A549 (cell line): ENCODE data around the gene PPP1R12B. TPM values are rescaled to one million over a fixed set of nuclear protein-coding genes. Genes with fewer than 3 reads are reported as not detected.
A peak's percentile ranks its signal among the peaks of the same experiment; 100 is the strongest.
"Not testable (repeated sequence)": the region's sequence is repeated elsewhere in the genome, so short reads cannot be mapped to it uniquely, and the experiment has no call there.

ENCODE experiments used
- ATAC-seq, 2 experiments: fragments of 200-7000 bp in 1 of 2; fragments of >200 bp in 1 of 2; cut with Nextera tagmentation in 1 of 2; cut with Tn5 transposase in 1 of 2; 3 replicates each; pipeline versions ENCODE4 v1.8.0 to v1.9.1; 2018 to 2020; ENCODE audit warnings: mild to moderate bottlenecking in 1 of 2, moderate library complexity in 1 of 2
- CTCF ChIA-PET: fragments of 300-600 bp; sonication (Branson Sonifier 250); formaldehyde crosslinking; extraction: SDS; loops from one replicate; lab custom pipeline; 2021; ENCODE audit warnings: antibody characterized with exemption, inconsistent platforms; lab: Yijun Ruan, JAX
- POLR2A ChIA-PET: fragments of 350-600 bp; formaldehyde crosslinking; extraction: SDS; loops from one replicate; lab custom pipeline; 2021; ENCODE audit warnings: antibody characterized with exemption, inconsistent platforms; lab: Yijun Ruan, JAX
- DNase-seq, 2 experiments: peaks; one replicate each; pipeline versions ENCODE4 v3.0.0 to v3.0.0-alpha.2; 2011 to 2016; ENCODE audit warnings: low read depth in 1 of 2, low spot score in 1 of 2
- FAIRE-seq: peaks from 2 replicates; lab custom pipeline; 2011; peaks lifted over from hg19 to GRCh38; lab: Jason Lieb, UNC
- H3K27ac ChIP-seq, 2 experiments: fragments of >200 bp; sonication (Bioruptor Twin); formaldehyde crosslinking; 3 replicates each; pipeline ENCODE4 v1.5.1; 2016 to 2017
- H3K4me1 ChIP-seq: fragments of >200 bp; sonication (Bioruptor Twin); formaldehyde crosslinking; 3 replicates; pipeline ENCODE4 v1.6.1; 2016
- H3K4me2 ChIP-seq: fragments of >200 bp; sonication (Bioruptor Twin); formaldehyde crosslinking; 3 replicates; pipeline ENCODE4 v1.6.1; 2016
- H3K4me3 ChIP-seq: fragments of >200 bp; sonication (Bioruptor Twin); formaldehyde crosslinking; 3 replicates; pipeline ENCODE4 v1.5.1; 2016
- H3K9me3 ChIP-seq: fragments of >200 bp; sonication (Bioruptor Twin); formaldehyde crosslinking; 3 replicates; pipeline ENCODE4 v1.6.1; 2016
- BHLHE40 ChIP-seq: IDR thresholded peaks from 2 replicates; pipeline ENCODE4 v1.6.1; 2012; ENCODE audit warnings: low read depth, low read length, inconsistent platforms
- CBX2 ChIP-seq: fragments of 200-600 bp; sonication (generic); IDR thresholded peaks from 2 replicates; pipeline ENCODE4 v1.6.1; 2016; ENCODE audit warnings: low read depth, mild to moderate bottlenecking, borderline replicate concordance
- CBX8 ChIP-seq: fragments of 200-600 bp; sonication (generic); IDR thresholded peaks from 2 replicates; pipeline ENCODE4 v1.6.1; 2016
- CHD2 ChIP-seq: fragments of 150-350 bp; IDR thresholded peaks from 2 replicates; pipeline ENCODE4 v1.6.1; 2014; ENCODE audit warnings: low read length; ENCODE audit not compliant: partially characterized antibody
- EHMT2 ChIP-seq: fragments of 200-600 bp; sonication (generic); IDR thresholded peaks from 2 replicates; pipeline ENCODE4 v1.6.1; 2016; ENCODE audit warnings: antibody characterized with exemption, low read depth, mild to moderate bottlenecking, moderate library complexity
- ESRRA ChIP-seq: fragments of 150-350 bp; IDR thresholded peaks from 2 replicates; pipeline ENCODE4 v1.6.1; 2014; ENCODE audit warnings: mild to moderate bottlenecking, low read length, borderline replicate concordance
- FOXS1 ChIP-seq: fragments of 250-450 bp; sonication (Bioruptor Pico); IDR thresholded peaks from 2 replicates; pipeline ENCODE4 v1.5.0; 2020; ENCODE audit warnings: mild to moderate bottlenecking, moderate library complexity
- HDAC2 ChIP-seq: fragments of 200-600 bp; sonication (generic); IDR thresholded peaks from 2 replicates; pipeline ENCODE4 v1.6.1; 2016
- HOXB5 ChIP-seq: fragments of 250-450 bp; sonication (Bioruptor Pico); IDR thresholded peaks from 2 replicates; pipeline ENCODE4 v1.5.0; 2020; ENCODE audit warnings: mild to moderate bottlenecking, moderate library complexity
- JUN ChIP-seq, 2 experiments: fragments of >200 bp; sonication (Bioruptor Twin); formaldehyde crosslinking; IDR thresholded peaks; 2 replicates in 1 of 2; 3 replicates in 1 of 2; pipeline ENCODE4 v1.6.1; 2016 to 2017
- MAZ ChIP-seq: fragments of 150-350 bp; IDR thresholded peaks from 2 replicates; pipeline ENCODE4 v1.6.1; 2014; ENCODE audit warnings: antibody characterized with exemption, low read depth, low read length, borderline replicate concordance
- NFE2L2 ChIP-seq: fragments of 150-350 bp; conservative IDR thresholded peaks from 2 replicates; pipeline ENCODE4 v1.6.1; 2014; ENCODE audit warnings: low read length
- NPAS2 ChIP-seq: fragments of 250-450 bp; sonication (Bioruptor Pico); IDR thresholded peaks from 2 replicates; pipeline ENCODE4 v1.8.0; 2022; ENCODE audit warnings: mild to moderate bottlenecking, moderate library complexity, borderline replicate concordance
- NR3C1 ChIP-seq: fragments of >200 bp; sonication (Bioruptor Twin); formaldehyde crosslinking; IDR thresholded peaks from 3 replicates; pipeline ENCODE4 v1.6.1; 2017
- PHF8 ChIP-seq: fragments of 200-600 bp; sonication (generic); IDR thresholded peaks from 2 replicates; pipeline ENCODE4 v1.6.1; 2016; ENCODE audit warnings: low read depth, mild to moderate bottlenecking, antibody characterized with exemption, moderate library complexity, borderline replicate concordance
- POLR2A ChIP-seq: IDR thresholded peaks from 2 replicates; pipeline ENCODE4 v1.6.1; 2012; ENCODE audit warnings: mild to moderate bottlenecking, low read length
- POLR2AphosphoS2 ChIP-seq: conservative IDR thresholded peaks from 2 replicates; pipeline ENCODE4 v1.6.1; 2012; ENCODE audit warnings: low read length, improper control_type of control experiment, inconsistent platforms
- RFX5 ChIP-seq: fragments of 450-650 bp; IDR thresholded peaks from 2 replicates; pipeline ENCODE4 v1.7.1; 2014; ENCODE audit warnings: antibody characterized with exemption, mild to moderate bottlenecking, moderate library complexity
- TFCP2L1 ChIP-seq: fragments of 250-450 bp; sonication (Bioruptor Pico); IDR thresholded peaks from 2 replicates; pipeline ENCODE4 v1.5.0; 2021; ENCODE audit warnings: mild to moderate bottlenecking
- USF2 ChIP-seq: fragments of 450-650 bp; IDR thresholded peaks from 2 replicates; pipeline ENCODE4 v1.6.1; 2014; ENCODE audit warnings: antibody characterized with exemption
- ZNF302 ChIP-seq: fragments of 250-450 bp; sonication (Bioruptor Pico); IDR thresholded peaks from 2 replicates; pipeline ENCODE4 v1.9.0; 2021; ENCODE audit warnings: inconsistent platforms, mild to moderate bottlenecking, moderate library complexity
- WGBS: methylation state at CpG from one replicate; pipeline ENCODE4 v1.1.6; 2017; ENCODE audit errors: missing lambda C conversion rate; 5-methylcytosine and 5-hydroxymethylcytosine counted together
- polyA plus RNA-seq, 4 experiments: library from polyadenylated mRNA; depleted of rRNA in 3 of 4; stranded (reverse); fragments of >200 nt; fragmentation: RNase III in 1 of 4; extraction: RNeasy Plus Mini Kit Qiagen cat#74134 plus additional on column Dnase treatment in 1 of 4; gene quantifications; 2 replicates in 3 of 4; 3 replicates in 1 of 4; pipeline ENCODE4 v1.2.3, GENCODE V29; 2011 to 2017
- TF ChIP-seq, protein P1 (sequence below): fragments of 250-450 bp; sonication (Bioruptor Pico); IDR thresholded peaks from 2 replicates; pipeline ENCODE4 v1.5.0; 2021; ENCODE audit warnings: mild to moderate bottlenecking, moderate library complexity, borderline replicate concordance
- TF ChIP-seq, protein P2 (sequence below): fragments of >200 bp; sonication (Bioruptor Twin); formaldehyde crosslinking; IDR thresholded peaks from 2 replicates; pipeline ENCODE4 v1.6.1; 2016

Gene PPP1R12B
- polyA plus RNA-seq, 2 of the 4 experiments (the other 2 are of a cell fraction): 3.3 to 12.1 TPM

- TF ChIP-seq USF2: no peak
- no peak for TF ChIP-seq POLR2AphosphoS2
- TF ChIP-seq NPAS2 (CRISPR knock-in tag): no peak
- no peak for TF ChIP-seq TFCP2L1 (CRISPR knock-in tag)
Observed at GRCh38 chr1:202348005-202348508, 442 bp upstream of the PPP1R12B start (continued).

DNA sequence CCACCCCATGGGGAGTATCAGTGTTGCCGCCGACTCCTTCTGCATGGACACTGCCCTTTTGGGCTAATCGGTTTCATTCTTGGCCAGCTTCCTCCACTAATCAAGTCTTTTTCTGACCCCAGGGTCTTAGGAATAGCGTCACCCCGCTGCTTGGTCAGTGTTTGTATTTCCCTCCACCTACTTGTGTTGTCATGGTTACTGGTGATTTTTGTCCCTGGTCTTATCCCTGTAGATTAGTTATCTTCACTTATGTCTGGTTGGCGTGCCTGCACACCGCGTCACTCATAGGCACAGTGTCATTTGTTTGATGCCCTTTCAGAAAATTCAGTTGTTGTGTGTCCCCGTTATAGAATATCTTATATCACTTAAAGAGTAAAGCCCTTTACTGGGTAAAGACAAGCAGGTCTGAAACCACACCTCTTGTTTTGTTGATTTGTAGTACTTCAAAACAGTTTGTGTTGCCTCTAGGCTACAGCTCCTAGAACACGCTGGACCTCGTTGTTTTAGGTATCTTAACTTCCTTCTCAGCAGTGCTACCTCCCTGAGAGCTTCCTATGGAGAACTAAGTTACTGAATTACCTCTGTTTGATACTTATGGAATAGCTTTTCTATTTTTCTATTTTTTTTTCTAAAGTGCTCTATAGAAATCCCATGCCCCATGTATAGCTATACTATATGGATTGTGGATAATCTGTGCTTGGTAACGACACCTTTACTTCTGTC, 868 bp downstream of the PPP1R12B start:
- WGBS: 14% methylated on average over 12 of the region's 12 CpGs
- Histone ChIP-seq H3K4me2 (peak overlapping the region; percentile 88), H3K27ac (peak overlapping the region; percentile 87 to 92), H3K4me1 (peaks cover 41% of the 10 kb centered on the region), H3K9me3 (no peaks in the 10 kb centered on the region), H3K4me3 (peak overlapping the region; percentile 86)
- peak; percentile 40 to 49 for ATAC-seq
- TF ChIP-seq HOXB5 (no peak), MAZ (no peak), CBX8 (no peak), ESRRA (no peak), EHMT2 (no peak), ZNF302 (no peak), NFE2L2 (no peak), BHLHE40 (no peak), RFX5 (no peak), CHD2 (no peak), HDAC2 (no peak), CBX2 (no peak), POLR2A (no peak), JUN (IDR thresholded peaks at IDR 0.05) (no peak), POLR2AphosphoS2 (no peak), NR3C1 (no peak)
- TF ChIP-seq, protein P1, sequence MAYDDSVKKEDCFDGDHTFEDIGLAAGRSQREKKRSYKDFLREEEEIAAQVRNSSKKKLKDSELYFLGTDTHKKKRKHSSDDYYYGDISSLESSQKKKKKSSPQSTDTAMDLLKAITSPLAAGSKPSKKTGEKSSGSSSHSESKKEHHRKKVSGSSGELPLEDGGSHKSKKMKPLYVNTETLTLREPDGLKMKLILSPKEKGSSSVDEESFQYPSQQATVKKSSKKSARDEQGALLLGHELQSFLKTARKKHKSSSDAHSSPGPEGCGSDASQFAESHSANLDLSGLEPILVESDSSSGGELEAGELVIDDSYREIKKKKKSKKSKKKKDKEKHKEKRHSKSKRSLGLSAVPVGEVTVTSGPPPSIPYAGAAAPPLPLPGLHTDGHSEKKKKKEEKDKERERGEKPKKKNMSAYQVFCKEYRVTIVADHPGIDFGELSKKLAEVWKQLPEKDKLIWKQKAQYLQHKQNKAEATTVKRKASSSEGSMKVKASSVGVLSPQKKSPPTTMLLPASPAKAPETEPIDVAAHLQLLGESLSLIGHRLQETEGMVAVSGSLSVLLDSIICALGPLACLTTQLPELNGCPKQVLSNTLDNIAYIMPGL (CRISPR knock-in tag): no peak
- TF ChIP-seq, protein P2, sequence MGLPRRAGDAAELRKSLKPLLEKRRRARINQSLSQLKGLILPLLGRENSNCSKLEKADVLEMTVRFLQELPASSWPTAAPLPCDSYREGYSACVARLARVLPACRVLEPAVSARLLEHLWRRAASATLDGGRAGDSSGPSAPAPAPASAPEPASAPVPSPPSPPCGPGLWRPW: no peak
- CTCF ChIA-PET: interaction anchor here (0.8 to 2.4 kb wide), 9 partner anchors 10 to 370 kb away, joined by 3 to 12 read pairs (median 4); partner anchors contain the start of gene LGR6
- POLR2A ChIA-PET: interaction anchor here (0.6 kb wide), 1 partner anchor 45 kb away, joined by 3 read pairs; no protein-coding TSS in a partner anchor
- no peak for FAIRE-seq
- DNase-seq: peak in 1 of 2 experiments; percentile 57

DNA sequence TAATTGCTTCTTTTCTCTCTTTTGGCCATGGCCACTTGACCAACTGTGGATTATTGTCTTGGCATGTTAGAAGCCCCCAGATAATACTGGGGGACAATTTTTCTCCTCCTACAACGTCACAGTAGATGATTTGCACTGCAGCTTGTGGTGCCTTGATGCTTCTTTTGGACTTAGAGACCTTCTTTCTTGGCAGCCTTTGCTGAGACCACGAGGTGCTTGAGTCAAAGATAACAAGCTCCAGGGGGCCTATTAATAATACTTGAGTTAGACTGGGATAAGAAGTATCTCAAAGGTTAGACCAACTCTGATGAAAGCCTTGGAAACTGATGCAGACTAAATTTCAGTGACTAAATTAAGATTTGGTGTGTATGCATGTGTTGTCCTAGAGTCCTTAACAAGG, 3.2 kb downstream of the PPP1R12B start:
- TF ChIP-seq FOXS1 (CRISPR knock-in tag): no peak
- no peak for TF ChIP-seq PHF8
- TF ChIP-seq, protein P1 (CRISPR knock-in tag): no peak
- TF ChIP-seq, all 56 proteins: peak for 0
- peak overlapping the region in 1 of 2 experiments; percentile 16; a peak in 2 of 6 replicates for H3K27ac ChIP-seq
- H3K9me3 ChIP-seq: no peaks in the 10 kb centered on the region
- H3K4me3 ChIP-seq: no peak overlapping the region
- peak overlapping the region; percentile 49 for H3K4me2 ChIP-seq
- POLR2A ChIA-PET: no interaction called here
- DNase-seq (no peak), FAIRE-seq (no peak), ATAC-seq (no peak)
- CTCF ChIA-PET: no interaction called here
- peaks cover 50% of the 10 kb centered on the region for H3K4me1 ChIP-seq
- WGBS: 41% methylated on average over 2 of the region's 2 CpGs

DNA sequence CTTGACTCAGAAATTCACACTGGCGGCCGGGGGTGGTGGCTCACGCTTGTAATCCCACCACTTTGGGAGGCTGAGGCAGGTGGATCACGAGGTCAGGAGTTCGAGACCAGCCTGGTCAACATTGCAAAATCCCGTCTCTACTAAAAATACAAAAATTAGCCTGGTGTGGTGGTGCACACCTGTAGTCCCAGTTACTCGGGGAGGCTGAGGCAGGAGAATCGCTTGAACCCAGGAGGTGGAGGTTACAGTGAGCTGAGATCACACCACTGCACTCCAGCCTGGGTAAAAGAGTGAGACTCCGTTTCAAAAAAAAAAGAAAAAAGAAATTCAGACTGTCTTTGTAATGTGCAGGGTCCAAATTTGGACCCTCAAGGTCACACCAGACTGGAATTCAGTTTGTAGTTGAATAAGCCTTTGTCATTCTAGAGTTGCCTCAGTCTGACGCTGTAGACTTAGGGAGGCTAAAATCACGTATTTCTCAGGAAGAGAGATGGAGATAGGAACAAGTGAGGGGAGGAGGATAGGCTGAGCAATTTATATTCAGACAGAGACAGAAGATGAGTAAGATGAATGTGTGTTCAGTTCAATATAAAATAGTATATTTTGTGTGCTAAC, 4.2 kb downstream of the PPP1R12B start:
- FAIRE-seq, DNase-seq, ATAC-seq, H3K4me3 ChIP-seq, POLR2A ChIA-PET, H3K9me3 ChIP-seq: not testable (repeated sequence)
- H3K27ac ChIP-seq: peak overlapping the region in 1 of 2 experiments; percentile 70; a peak in 3 of 6 replicates
- peak overlapping the region; percentile 49; the same call in 2 of the 3 replicates for H3K4me2 ChIP-seq
- CTCF ChIA-PET: interaction anchor here (1.0 to 3.8 kb wide), 2 partner anchors 8 to 10 kb away, joined by 3 to 20 read pairs; no protein-coding TSS in a partner anchor
- 92% methylated on average over 11 of the region's 11 CpGs for WGBS
- H3K4me1 ChIP-seq: peaks cover 50% of the 10 kb centered on the region
